HL-60 (cell line): Measurements from ENCODE around the gene ZSCAN26.

ENCODE experiments used
- POLR2AphosphoS5 ChIP-seq: IDR thresholded peaks from 2 replicates; pipeline ENCODE4 v1.6.1; 2012; ENCODE audit warnings: low read depth
- TF ChIP-seq, protein P1 (sequence below): IDR thresholded peaks from one replicate; pipeline ENCODE4 v1.5.1; 2011; ENCODE audit warnings: low read length, control low read depth, inconsistent platforms; ENCODE audit not compliant: insufficient read depth

DNA sequence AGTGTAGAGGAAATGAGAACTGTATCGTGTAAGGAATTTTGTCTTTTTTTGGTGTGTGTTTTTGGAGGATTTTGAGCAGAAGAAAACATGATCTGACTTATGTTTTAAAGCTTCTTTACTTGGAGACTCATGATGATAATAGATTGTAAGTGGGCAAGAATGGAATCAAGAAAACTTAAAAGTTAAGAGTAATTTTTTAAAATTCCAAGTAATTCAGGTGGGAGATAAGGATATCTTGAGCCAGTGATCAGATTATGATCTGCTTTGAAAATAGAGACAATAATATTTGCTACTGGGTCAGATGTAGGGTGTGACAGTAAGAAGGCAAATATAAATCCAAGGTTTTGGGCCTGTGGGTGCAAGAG lies 734 bp downstream of the ZSCAN26 start:
- TF ChIP-seq POLR2AphosphoS5, result no peak
- TF ChIP-seq, protein P1, sequence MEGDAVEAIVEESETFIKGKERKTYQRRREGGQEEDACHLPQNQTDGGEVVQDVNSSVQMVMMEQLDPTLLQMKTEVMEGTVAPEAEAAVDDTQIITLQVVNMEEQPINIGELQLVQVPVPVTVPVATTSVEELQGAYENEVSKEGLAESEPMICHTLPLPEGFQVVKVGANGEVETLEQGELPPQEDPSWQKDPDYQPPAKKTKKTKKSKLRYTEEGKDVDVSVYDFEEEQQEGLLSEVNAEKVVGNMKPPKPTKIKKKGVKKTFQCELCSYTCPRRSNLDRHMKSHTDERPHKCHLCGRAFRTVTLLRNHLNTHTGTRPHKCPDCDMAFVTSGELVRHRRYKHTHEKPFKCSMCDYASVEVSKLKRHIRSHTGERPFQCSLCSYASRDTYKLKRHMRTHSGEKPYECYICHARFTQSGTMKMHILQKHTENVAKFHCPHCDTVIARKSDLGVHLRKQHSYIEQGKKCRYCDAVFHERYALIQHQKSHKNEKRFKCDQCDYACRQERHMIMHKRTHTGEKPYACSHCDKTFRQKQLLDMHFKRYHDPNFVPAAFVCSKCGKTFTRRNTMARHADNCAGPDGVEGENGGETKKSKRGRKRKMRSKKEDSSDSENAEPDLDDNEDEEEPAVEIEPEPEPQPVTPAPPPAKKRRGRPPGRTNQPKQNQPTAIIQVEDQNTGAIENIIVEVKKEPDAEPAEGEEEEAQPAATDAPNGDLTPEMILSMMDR, result no peak
